ENCODE data around the gene VPS13A.

- TF ChIP-seq POLR2A (IDR thresholded peaks at IDR 0.05) = no peak
- TF ChIP-seq CTCF (IDR thresholded peaks at IDR 0.05 in 4 of 5, conservative IDR thresholded peaks at IDR 0.05 in 1 of 5) = no peak
These were observed 252.6 kb downstream of the VPS13A start for GRCh38 chr9:77429928-77430327.
